GM18526 (cell line): ENCODE measurements around the gene DUSP28.

Experiments
- POLR2A ChIP-seq: IDR thresholded peaks from 3 replicates; pipeline ENCODE4 v1.6.1; 2011; ENCODE audit not compliant: insufficient read length; ENCODE audit errors: extremely low read depth

DUSP28 gene

GRCh38 chr2:240555541-240556250 is 4.5 kb upstream of the DUSP28 start:
- TF ChIP-seq POLR2A = no peak

GRCh38 chr2:240556553-240557100 is 3.5 kb upstream of the DUSP28 start:
- no peak for TF ChIP-seq POLR2A

GRCh38 chr2:240557101-240557751 is 2.9 kb upstream of the DUSP28 start:
- TF ChIP-seq POLR2A = no peak

GRCh38 chr2:240557808-240558207 is 2.3 kb upstream of the DUSP28 start, which contains the start of gene ANKMY1:
Gene ANKMY1, minus strand, starts transcription at chr2:240557988. Its CDS starts 653 bp downstream, at chr2:240557335.
- no peak for TF ChIP-seq POLR2A

DNA sequence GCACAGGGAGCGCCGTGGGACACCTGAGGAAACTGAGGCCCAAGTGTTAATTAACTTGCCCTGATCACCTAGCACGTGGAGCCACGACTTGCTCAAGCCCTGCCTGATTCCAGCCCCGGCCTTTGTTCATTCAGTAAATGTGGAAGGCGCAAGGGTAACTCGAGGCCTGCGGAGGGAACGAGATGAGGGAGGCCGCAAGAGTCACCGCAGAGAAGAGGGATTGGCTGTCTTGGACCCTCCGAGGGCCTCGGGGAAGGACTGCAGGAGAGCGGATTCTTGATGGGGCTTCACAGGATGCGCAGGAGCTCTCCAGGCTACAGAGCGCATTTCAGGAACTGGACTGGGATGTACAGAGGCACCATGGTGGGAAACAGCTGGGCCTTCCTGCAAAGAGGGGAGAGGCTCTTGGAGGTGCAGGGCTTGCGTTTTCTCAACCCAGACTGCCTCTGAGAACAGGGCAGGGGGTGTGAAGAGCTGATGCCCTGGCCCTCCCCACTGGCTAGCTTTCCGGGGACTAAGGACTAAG is 1.9 kb upstream of the DUSP28 start:
- TF ChIP-seq POLR2A = no peak

DNA sequence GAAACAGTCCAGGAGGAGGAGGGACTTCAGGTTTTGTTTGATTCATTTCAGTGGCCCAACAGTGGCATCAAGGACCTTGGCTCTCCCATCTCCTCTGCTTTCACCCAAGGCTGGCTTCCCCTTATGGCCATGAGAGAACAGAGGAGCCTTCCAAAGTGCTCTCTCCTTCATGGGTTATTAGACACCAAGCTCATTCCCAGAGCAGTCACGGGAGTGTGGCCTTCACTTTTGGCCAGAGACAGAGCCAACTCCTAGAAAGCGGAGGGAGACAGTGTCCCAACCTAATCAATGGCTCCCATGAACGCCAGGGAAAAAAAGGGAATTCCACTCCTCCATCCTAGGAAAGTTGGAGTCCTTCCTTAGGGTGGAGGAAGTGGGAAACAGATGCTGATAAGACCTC is 871 bp upstream of the DUSP28 start:
- TF ChIP-seq POLR2A = no peak

- peak; percentile 93 for TF ChIP-seq POLR2A
Measured at GRCh38 chr2:240560480-240561324, 545 bp downstream of the DUSP28 start.

DNA sequence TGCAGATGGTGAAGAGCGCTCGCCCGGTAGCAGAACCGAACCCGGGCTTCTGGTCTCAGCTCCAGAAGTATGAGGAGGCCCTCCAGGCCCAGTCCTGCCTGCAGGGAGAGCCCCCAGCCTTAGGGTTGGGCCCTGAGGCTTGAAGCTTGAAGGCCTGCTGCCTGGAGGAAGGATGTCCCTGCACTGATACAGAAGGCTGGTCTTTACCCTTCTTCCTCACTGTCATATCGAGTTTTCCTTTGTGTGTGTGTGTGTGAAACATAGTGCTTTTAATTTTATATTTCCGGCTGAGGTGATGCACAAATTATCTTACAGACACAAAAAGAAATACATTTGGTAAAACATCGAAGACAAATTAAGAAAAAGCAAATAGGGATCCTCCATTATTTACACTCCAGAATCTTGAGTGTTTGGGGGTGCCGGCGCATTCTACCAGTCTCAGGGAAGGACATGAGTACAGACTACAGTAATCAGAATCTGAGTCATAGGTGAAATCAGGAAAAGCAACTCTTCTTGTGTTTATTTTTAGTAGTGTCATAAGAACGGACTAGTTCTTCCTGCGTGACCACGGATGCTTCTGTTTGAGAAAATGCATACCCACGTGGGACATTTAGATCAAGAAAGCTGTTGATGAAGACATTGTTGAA is 1.3 kb downstream of the DUSP28 start:
- TF ChIP-seq POLR2A = no peak

DNA sequence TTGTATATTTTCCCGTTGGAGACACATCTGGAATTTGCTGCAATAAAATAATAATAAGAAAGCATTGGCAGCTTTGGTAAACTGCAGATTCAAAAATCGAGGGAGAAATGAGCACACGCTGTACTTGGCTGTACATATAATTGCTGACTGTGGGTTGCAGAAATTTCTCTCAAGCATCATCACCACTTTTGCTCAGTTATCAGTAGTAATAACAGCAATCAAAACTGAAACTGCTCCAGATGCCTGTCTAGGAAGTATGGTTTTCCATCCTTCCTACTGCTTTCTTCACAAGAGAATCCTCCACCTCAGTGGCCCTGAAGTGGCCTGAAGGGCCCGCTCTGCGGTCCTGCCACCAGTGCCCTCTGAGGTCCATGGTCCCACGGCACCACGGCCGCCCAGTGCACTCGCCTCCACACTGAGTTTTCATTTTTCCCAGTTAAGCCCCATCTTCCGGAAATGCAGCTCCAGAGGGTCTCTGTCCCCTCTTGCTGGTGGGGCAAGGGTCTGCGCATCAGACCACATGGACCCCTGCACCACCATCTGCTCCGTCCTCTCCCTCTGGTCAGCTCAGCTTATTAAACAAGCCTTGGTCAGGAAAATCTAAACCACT is 3.9 kb downstream of the DUSP28 start:
- no peak for TF ChIP-seq POLR2A

DNA sequence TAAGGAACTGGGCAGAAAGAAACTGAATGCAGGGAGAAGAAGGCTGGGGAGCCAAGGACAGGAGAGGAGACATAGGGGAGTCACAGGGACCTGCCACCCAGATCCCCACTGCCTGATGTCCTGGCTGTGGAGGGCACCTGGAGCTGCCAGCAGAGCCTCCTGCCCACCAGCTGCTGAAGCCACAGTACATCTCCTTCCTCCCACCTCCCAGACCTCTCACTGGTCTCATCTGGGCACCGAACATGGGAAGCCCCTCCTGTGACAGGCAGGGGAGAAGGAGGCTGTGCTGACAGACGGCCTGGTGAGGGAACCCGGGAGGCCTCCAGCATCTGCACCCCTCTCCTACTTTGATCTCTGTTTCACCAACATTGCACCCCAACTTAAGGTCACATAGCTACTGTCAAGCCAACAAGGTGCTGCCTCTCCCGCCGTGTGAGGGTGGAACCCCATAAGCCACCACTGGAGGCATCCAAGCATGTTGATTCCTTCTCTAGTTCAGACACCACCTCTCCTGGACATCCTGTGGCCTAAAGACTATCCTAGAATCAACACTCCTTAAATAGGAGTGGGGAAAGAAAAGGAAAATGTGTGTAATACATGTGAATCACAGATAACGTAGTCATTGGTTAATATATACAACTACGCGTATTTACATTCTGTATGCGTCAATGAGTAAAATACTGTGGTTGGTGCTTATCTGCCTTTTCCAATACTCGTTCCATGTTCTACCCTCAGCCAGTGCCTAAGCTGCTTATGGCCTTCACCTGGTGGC is 4.6 kb downstream of the DUSP28 start:
- TF ChIP-seq POLR2A = no peak

DNA sequence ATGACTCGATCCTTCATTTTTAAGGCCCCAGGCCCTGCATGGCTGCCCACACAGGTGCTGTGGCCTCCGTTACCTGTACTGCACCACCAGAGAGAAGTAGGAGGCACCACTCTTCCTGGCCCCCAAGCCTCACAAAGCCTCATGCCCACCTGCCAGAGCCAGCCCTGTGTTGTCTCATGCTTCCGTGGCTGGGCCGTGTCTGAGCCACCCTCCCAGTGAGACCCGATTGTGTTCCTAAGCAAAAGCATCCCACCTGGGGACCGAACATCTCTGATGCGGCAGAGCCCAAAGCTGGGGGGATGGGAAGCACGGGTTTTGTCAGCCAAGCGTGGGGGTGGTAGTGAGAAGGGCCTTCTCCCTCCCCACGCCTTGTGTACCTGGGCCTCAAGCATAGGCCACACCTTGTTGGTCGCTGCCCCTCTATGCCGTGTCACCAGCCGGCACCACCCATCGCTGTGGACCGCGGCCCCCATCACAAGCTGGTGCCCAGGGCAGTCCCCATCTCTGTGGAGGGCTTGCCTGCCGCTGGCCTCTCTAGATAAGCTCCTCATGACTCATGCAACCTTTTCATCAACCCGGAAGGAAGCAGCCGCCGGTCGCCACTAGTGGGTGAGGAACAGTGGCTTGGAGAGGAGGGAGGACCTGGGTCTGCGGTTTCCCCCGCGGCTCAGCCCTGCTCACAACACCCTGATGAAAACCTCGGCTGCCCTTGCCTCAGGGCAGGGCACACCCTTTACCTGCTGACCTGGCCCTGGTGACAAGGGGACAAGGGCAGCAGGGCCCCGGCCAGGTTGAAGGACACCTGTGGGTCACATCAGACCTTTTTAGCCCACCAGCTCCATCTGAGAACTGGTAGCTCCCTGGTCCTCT is 5.4 kb downstream of the DUSP28 start:
- TF ChIP-seq POLR2A = peak; percentile 70

GRCh38 chr2:240566203-240567136 is 6.3 kb downstream of the DUSP28 start:
- TF ChIP-seq POLR2A = peak; percentile 60
